NCI-H510A treated with DMSO at 0.1 percent for 48 hours (cell line): ENCODE data around the gene TOMM20L.
"Not testable (repeated sequence)": the region's sequence is repeated elsewhere in the genome, so short reads cannot be mapped to it uniquely, and the experiment has no call there.

Source experiments
- DNase-seq: peaks from one replicate; lab custom pipeline; 2025; lab: John Stamatoyannopoulos, UW

The TOMM20L gene

GRCh38 chr14:58395812-58396788 is at the start of gene TOMM20L:
TOMM20L (plus strand) TSS chr14:58395930; CDS start chr14:58395958, 28 bp downstream.
- DNase-seq: peak; percentile 56

- DNase-seq: no peak
Observed at GRCh38 chr14:58353516-58354299, 42.0 kb upstream of the TOMM20L start.

- no peak for DNase-seq
Observed at GRCh38 chr14:58354808-58355207, 40.9 kb upstream of the TOMM20L start.

- no peak for DNase-seq
Observed at GRCh38 chr14:58356268-58356667, 39.5 kb upstream of the TOMM20L start.

GRCh38 chr14:58362272-58362671 is 33.5 kb upstream of the TOMM20L start:
- DNase-seq: not testable (repeated sequence)

- peak; percentile 44 for DNase-seq
Observed at GRCh38 chr14:58362798-58363412, 32.8 kb upstream of the TOMM20L start.

GRCh38 chr14:58364316-58364715 is 31.4 kb upstream of the TOMM20L start:
- no peak for DNase-seq

GRCh38 chr14:58367296-58367695 is 28.4 kb upstream of the TOMM20L start:
- DNase-seq: no peak

GRCh38 chr14:58368956-58369355 is 26.8 kb upstream of the TOMM20L start:
- DNase-seq: no peak

GRCh38 chr14:58376791-58377190 is 18.9 kb upstream of the TOMM20L start:
- no peak for DNase-seq

- DNase-seq: no peak
Observed at GRCh38 chr14:58390830-58391229, 4.9 kb upstream of the TOMM20L start.

- DNase-seq: no peak
Observed at GRCh38 chr14:58395562-58395811, 243 bp upstream of the TOMM20L start.

- DNase-seq: no peak
Observed at GRCh38 chr14:58397156-58397555, 1.4 kb downstream of the TOMM20L start.

- DNase-seq: no peak
Observed at GRCh38 chr14:58398495-58398894, 2.8 kb downstream of the TOMM20L start.

- no peak for DNase-seq
Observed at GRCh38 chr14:58398895-58399294, 3.2 kb downstream of the TOMM20L start.

GRCh38 chr14:58401587-58401986 is 5.9 kb downstream of the TOMM20L start:
- DNase-seq: no peak

GRCh38 chr14:58408681-58409215 is 13.0 kb downstream of the TOMM20L start:
- DNase-seq: no peak

GRCh38 chr14:58414845-58415244 is 19.1 kb downstream of the TOMM20L start:
- no peak for DNase-seq

- DNase-seq: no peak
Observed at GRCh38 chr14:58415636-58416547, 20.2 kb downstream of the TOMM20L start.

- not testable (repeated sequence) for DNase-seq
Observed at GRCh38 chr14:58416934-58417333, 21.2 kb downstream of the TOMM20L start.

GRCh38 chr14:58426670-58427280 is 31.0 kb downstream of the TOMM20L start:
- DNase-seq: peak; percentile 73
